ENCODE data around the gene GLCCI1.
A peak's percentile ranks its signal among the peaks of the same experiment; 100 is the strongest.

GLCCI1 gene

DNA sequence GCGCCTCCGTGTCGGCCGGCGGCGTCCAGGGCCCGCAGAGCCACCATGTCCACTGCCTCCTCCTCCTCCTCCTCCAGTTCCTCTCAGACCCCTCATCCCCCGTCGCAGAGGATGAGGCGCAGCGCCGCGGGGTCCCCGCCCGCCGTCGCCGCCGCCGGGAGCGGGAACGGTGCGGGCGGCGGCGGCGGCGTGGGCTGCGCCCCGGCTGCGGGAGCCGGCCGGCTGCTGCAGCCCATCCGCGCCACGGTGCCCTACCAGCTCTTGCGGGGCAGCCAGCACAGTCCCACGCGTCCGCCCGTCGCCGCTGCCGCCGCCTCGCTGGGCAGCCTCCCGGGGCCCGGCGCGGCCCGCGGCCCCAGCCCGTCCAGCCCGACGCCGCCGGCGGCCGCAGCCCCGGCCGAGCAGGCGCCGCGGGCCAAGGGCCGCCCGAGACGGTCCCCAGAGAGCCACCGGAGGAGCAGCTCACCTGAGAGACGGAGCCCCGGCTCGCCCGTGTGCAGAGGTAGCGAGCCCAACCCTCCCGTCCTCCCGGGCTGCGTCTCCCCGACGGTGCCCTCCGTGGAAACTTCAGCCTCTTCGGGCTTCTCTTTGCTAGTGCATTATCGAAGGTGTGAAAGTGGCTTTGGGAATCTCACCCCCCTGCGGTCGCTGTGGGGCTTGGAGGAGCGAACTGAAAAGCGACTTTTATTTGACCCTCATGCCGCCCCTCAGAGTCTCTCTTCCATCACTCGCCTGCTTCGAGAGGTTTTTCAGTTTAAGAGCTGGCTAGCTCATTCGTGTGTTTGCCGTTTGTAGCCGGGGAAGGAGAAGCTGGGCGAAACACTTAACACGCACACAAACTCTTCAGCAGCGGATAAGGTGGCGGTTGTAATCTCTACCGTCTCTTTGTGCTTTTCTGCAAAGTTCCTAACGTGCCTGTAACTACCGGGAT is 975 bp downstream of the GLCCI1 start:
- no peaks in the 10 kb centered on the region; the same call in 1 of the 2 replicates for H4K20me1 ChIP-seq (ENCODE audit: insufficient read depth, low read length)
- peaks cover 16% of the 10 kb centered on the region; the same call in 1 of the 2 replicates for H3K79me2 ChIP-seq (ENCODE audit: low read length)
- peak overlapping the region; percentile 66; the same call in 1 of the 2 replicates for H3K27ac ChIP-seq (ENCODE audit: low read length)
- H3K4me3 ChIP-seq (ENCODE audit: low read length) = peak overlapping the region; percentile 95
- peak overlapping the region; percentile 87 for H3K4me2 ChIP-seq (ENCODE audit: low read length)
- H3K27me3 ChIP-seq (ENCODE audit: low read depth, low read length) = peaks cover 12% of the 10 kb centered on the region; the same call in 1 of the 2 replicates
- no peaks in the 10 kb centered on the region for H3K36me3 ChIP-seq (replicated peaks; ENCODE audit: low read depth, low read length)
- no peaks in the 10 kb centered on the region for H3K9me3 ChIP-seq (ENCODE audit: insufficient read depth, low read length)
- peaks cover 57% of the 10 kb centered on the region for H3K4me1 ChIP-seq (ENCODE audit: low read length)
- H3K9ac ChIP-seq (ENCODE audit: low read length) = peak overlapping the region; percentile 87
- H2AFZ ChIP-seq (ENCODE audit: low read depth, low read length) = peak overlapping the region; percentile 79; the same call in 1 of the 2 replicates
- TF ChIP-seq, protein P1, sequence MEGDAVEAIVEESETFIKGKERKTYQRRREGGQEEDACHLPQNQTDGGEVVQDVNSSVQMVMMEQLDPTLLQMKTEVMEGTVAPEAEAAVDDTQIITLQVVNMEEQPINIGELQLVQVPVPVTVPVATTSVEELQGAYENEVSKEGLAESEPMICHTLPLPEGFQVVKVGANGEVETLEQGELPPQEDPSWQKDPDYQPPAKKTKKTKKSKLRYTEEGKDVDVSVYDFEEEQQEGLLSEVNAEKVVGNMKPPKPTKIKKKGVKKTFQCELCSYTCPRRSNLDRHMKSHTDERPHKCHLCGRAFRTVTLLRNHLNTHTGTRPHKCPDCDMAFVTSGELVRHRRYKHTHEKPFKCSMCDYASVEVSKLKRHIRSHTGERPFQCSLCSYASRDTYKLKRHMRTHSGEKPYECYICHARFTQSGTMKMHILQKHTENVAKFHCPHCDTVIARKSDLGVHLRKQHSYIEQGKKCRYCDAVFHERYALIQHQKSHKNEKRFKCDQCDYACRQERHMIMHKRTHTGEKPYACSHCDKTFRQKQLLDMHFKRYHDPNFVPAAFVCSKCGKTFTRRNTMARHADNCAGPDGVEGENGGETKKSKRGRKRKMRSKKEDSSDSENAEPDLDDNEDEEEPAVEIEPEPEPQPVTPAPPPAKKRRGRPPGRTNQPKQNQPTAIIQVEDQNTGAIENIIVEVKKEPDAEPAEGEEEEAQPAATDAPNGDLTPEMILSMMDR (IDR thresholded peaks at IDR 0.05; ENCODE audit: low read depth, low read length) = peak; percentile 10; the same call in 1 of the 2 replicates
- no peak for TF ChIP-seq EZH2phosphoT487 (IDR thresholded peaks at IDR 0.05; ENCODE audit: low read depth)

DNA sequence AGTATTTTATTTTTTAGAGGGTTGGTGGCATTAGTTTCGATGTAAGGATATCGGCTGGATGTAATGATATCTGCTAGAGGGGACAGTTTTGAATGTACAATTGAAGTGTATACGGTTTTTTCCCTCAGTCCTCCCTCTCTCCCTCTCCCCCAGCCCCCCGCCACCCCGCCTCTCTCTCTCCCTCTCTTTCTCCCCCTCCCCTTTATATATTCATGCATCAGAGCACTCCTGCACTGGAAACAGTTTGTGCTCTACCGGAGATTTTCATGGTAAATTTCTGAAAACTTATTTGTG is 1.6 kb downstream of the GLCCI1 start:
- Histone ChIP-seq H4K20me1 (ENCODE audit: insufficient read depth, low read length) (no peaks in the 10 kb centered on the region; the same call in 1 of the 2 replicates), H3K4me2 (ENCODE audit: low read length) (peak overlapping the region; percentile 87), H3K27me3 (ENCODE audit: low read depth, low read length) (peaks cover 14% of the 10 kb centered on the region; the same call in 1 of the 2 replicates), H3K36me3 (replicated peaks; ENCODE audit: low read depth, low read length) (no peaks in the 10 kb centered on the region), H3K9me3 (ENCODE audit: insufficient read depth, low read length) (no peaks in the 10 kb centered on the region), H3K27ac (ENCODE audit: low read length) (peak overlapping the region; percentile 18; the same call in 1 of the 2 replicates), H3K4me3 (ENCODE audit: low read length) (peak overlapping the region; percentile 95), H3K79me2 (ENCODE audit: low read length) (peaks cover 16% of the 10 kb centered on the region; the same call in 1 of the 2 replicates), H2AFZ (ENCODE audit: low read depth, low read length) (peak overlapping the region; percentile 79; the same call in 1 of the 2 replicates), H3K4me1 (ENCODE audit: low read length) (peaks cover 51% of the 10 kb centered on the region), H3K9ac (ENCODE audit: low read length) (peak overlapping the region; percentile 79)
- TF ChIP-seq, protein P1 (IDR thresholded peaks at IDR 0.05; ENCODE audit: low read depth, low read length) = no peak
- no peak for TF ChIP-seq EZH2phosphoT487 (IDR thresholded peaks at IDR 0.05; ENCODE audit: low read depth)

GRCh38 chr7:7970531-7971307 is 2.1 kb downstream of the GLCCI1 start:
- H3K9ac ChIP-seq (ENCODE audit: low read length) = peak overlapping the region; percentile 79
- no peak for TF ChIP-seq EZH2phosphoT487 (IDR thresholded peaks at IDR 0.05; ENCODE audit: low read depth)
- TF ChIP-seq, protein P1 (IDR thresholded peaks at IDR 0.05; ENCODE audit: low read depth, low read length) = no peak
- peaks cover 46% of the 10 kb centered on the region for H3K4me1 ChIP-seq (ENCODE audit: low read length)
- no peaks in the 10 kb centered on the region for H3K36me3 ChIP-seq (replicated peaks; ENCODE audit: low read depth, low read length)
- peak overlapping the region; percentile 95 for H3K4me3 ChIP-seq (ENCODE audit: low read length)
- H2AFZ ChIP-seq (ENCODE audit: low read depth, low read length) = no peak overlapping the region
- H3K9me3 ChIP-seq (ENCODE audit: insufficient read depth, low read length) = no peaks in the 10 kb centered on the region
- no peaks in the 10 kb centered on the region; the same call in 1 of the 2 replicates for H4K20me1 ChIP-seq (ENCODE audit: insufficient read depth, low read length)
- peak overlapping the region; percentile 87 for H3K4me2 ChIP-seq (ENCODE audit: low read length)
- no peak overlapping the region for H3K27ac ChIP-seq (ENCODE audit: low read length)
- peaks cover 16% of the 10 kb centered on the region; the same call in 1 of the 2 replicates for H3K79me2 ChIP-seq (ENCODE audit: low read length)
- peaks cover 14% of the 10 kb centered on the region; the same call in 1 of the 2 replicates for H3K27me3 ChIP-seq (ENCODE audit: low read depth, low read length)
